Duodenal mucosa (tissue), 2 donors: Measurements from ENCODE around the gene PALLD.

ENCODE experiments used
- H3K27ac ChIP-seq: one replicate; pipeline ENCODE4 v1.7.0; 2013; ENCODE audit warnings: low read depth, low read length
- H3K27me3 ChIP-seq, 2 donors: one replicate each; pipeline ENCODE4 v1.7.0; 2013; ENCODE audit warnings: low read length in 2 of 2, control low read depth in 1 of 2; ENCODE audit not compliant: insufficient read depth in 2 of 2, control insufficient read depth in 1 of 2
- H3K36me3 ChIP-seq, 2 donors: one replicate each; pipeline ENCODE4 v1.7.0; 2013; ENCODE audit warnings: low read length in 2 of 2, control low read depth in 1 of 2; ENCODE audit not compliant: insufficient read depth in 2 of 2, control insufficient read depth in 1 of 2
- H3K4me1 ChIP-seq, 2 donors: one replicate each; pipeline ENCODE4 v1.7.0; 2013; ENCODE audit warnings: low read length in 2 of 2, control low read depth in 1 of 2; ENCODE audit not compliant: insufficient read depth in 2 of 2, control insufficient read depth in 1 of 2
- H3K4me3 ChIP-seq, 2 donors: one replicate each; pipeline ENCODE4 v1.7.0; 2013; ENCODE audit warnings: low read length in 2 of 2, low read depth in 1 of 2
- H3K9ac ChIP-seq, 2 donors: one replicate each; pipeline ENCODE4 v1.7.0; 2013; ENCODE audit warnings: low read length in 2 of 2, low read depth in 1 of 2
- H3K9me3 ChIP-seq, 2 donors: one replicate each; pipeline ENCODE4 v1.7.0; 2013; ENCODE audit warnings: low read length in 2 of 2, control low read depth in 1 of 2; ENCODE audit not compliant: control insufficient read depth in 1 of 2

Gene PALLD

GRCh38 chr4:168522829-168523489 lies 26.1 kb downstream of the PALLD start:
- no peak overlapping the region for H3K4me3 ChIP-seq
- no peaks in the 10 kb centered on the region for H3K4me1 ChIP-seq
- H3K9ac ChIP-seq, result no peak overlapping the region
- peaks cover 0 to 3% of the 10 kb centered on the region in 2 donors for H3K9me3 ChIP-seq
- H3K27ac ChIP-seq, result no peak overlapping the region
- no peaks in the 10 kb centered on the region for H3K36me3 ChIP-seq
- no peaks in the 10 kb centered on the region for H3K27me3 ChIP-seq

GRCh38 chr4:168524006-168524405 lies 27.2 kb downstream of the PALLD start:
- Histone ChIP-seq H3K36me3 (no peaks in the 10 kb centered on the region), H3K9ac (no peak overlapping the region), H3K4me1 (no peaks in the 10 kb centered on the region), H3K4me3 (no peak overlapping the region), H3K9me3 (peaks cover 0 to 3% of the 10 kb centered on the region in 2 donors), H3K27ac (no peak overlapping the region), H3K27me3 (no peaks in the 10 kb centered on the region)

GRCh38 chr4:168524897-168525296 lies 28.0 kb downstream of the PALLD start:
- Histone ChIP-seq H3K4me1 (no peaks in the 10 kb centered on the region), H3K27ac (no peak overlapping the region), H3K36me3 (no peaks in the 10 kb centered on the region)

GRCh38 chr4:168527560-168527959 lies 30.7 kb downstream of the PALLD start:
- Histone ChIP-seq H3K4me1 (no peaks in the 10 kb centered on the region), H3K9ac (no peak overlapping the region), H3K36me3 (no peaks in the 10 kb centered on the region), H3K9me3 (peaks cover 0 to 3% of the 10 kb centered on the region in 2 donors), H3K27ac (no peak overlapping the region), H3K27me3 (no peaks in the 10 kb centered on the region), H3K4me3 (no peak overlapping the region)

More at GRCh38 chr4:168524897-168525296, 28.0 kb downstream of the PALLD start:
- Histone ChIP-seq H3K9me3 (peaks cover 0 to 3% of the 10 kb centered on the region in 2 donors), H3K4me3 (no peak overlapping the region), H3K9ac (no peak overlapping the region), H3K27me3 (no peaks in the 10 kb centered on the region)

- no peaks in the 10 kb centered on the region for H3K36me3 ChIP-seq
- H3K27ac ChIP-seq, result no peak overlapping the region
- H3K9ac ChIP-seq, result no peak overlapping the region
- peaks cover 0 to 3% of the 10 kb centered on the region in 2 donors for H3K9me3 ChIP-seq
- H3K4me1 ChIP-seq, result no peaks in the 10 kb centered on the region
- no peak overlapping the region for H3K4me3 ChIP-seq
- H3K27me3 ChIP-seq, result no peaks in the 10 kb centered on the region
Observed at GRCh38 chr4:168528131-168528949, 31.5 kb downstream of the PALLD start.

GRCh38 chr4:168529257-168529656 lies 32.4 kb downstream of the PALLD start:
- H3K9me3 ChIP-seq, result peaks cover 0 to 3% of the 10 kb centered on the region in 2 donors
- no peaks in the 10 kb centered on the region for H3K4me1 ChIP-seq
- H3K4me3 ChIP-seq, result no peak overlapping the region

GRCh38 chr4:168531305-168531704 lies 34.5 kb downstream of the PALLD start:
- Histone ChIP-seq H3K27me3 (no peaks in the 10 kb centered on the region), H3K27ac (no peak overlapping the region), H3K4me1 (no peaks in the 10 kb centered on the region), H3K9ac (no peak overlapping the region), H3K4me3 (no peak overlapping the region), H3K9me3 (no peaks in the 10 kb centered on the region), H3K36me3 (no peaks in the 10 kb centered on the region)

More at GRCh38 chr4:168529257-168529656, 32.4 kb downstream of the PALLD start:
- Histone ChIP-seq H3K9ac (no peak overlapping the region), H3K27me3 (no peaks in the 10 kb centered on the region), H3K36me3 (no peaks in the 10 kb centered on the region), H3K27ac (no peak overlapping the region)

- Histone ChIP-seq H3K4me1 (no peaks in the 10 kb centered on the region), H3K4me3 (no peak overlapping the region), H3K36me3 (no peaks in the 10 kb centered on the region), H3K9me3 (no peaks in the 10 kb centered on the region), H3K9ac (no peak overlapping the region), H3K27me3 (no peaks in the 10 kb centered on the region), H3K27ac (no peak overlapping the region)
Observed at GRCh38 chr4:168534535-168534934, 37.7 kb downstream of the PALLD start.

- H3K9me3 ChIP-seq, result no peaks in the 10 kb centered on the region
- no peaks in the 10 kb centered on the region for H3K4me1 ChIP-seq
- no peak overlapping the region for H3K4me3 ChIP-seq
- no peak overlapping the region for H3K9ac ChIP-seq
- no peak overlapping the region for H3K27ac ChIP-seq
- no peaks in the 10 kb centered on the region for H3K27me3 ChIP-seq
- no peaks in the 10 kb centered on the region for H3K36me3 ChIP-seq
Observed at GRCh38 chr4:168535689-168536088, 38.8 kb downstream of the PALLD start.

- Histone ChIP-seq H3K27ac (no peak overlapping the region), H3K4me1 (no peaks in the 10 kb centered on the region), H3K36me3 (no peaks in the 10 kb centered on the region), H3K9me3 (no peaks in the 10 kb centered on the region), H3K9ac (no peak overlapping the region), H3K27me3 (no peaks in the 10 kb centered on the region), H3K4me3 (no peak overlapping the region)
Observed at GRCh38 chr4:168536448-168536847, 39.6 kb downstream of the PALLD start.
